EL (cell line): ENCODE measurements around the gene KCTD17.

Source experiments
- DNase-seq: peaks from one replicate; pipeline ENCODE4 v3.0.0-alpha.2; 2016

Gene KCTD17

GRCh38 chr22:37021710-37022482 lies 29.6 kb upstream of the KCTD17 start:
- DNase-seq = peak; percentile 47

- no peak for DNase-seq
Observed at GRCh38 chr22:37022483-37023337, 28.8 kb upstream of the KCTD17 start.

GRCh38 chr22:37023743-37024338 lies 27.7 kb upstream of the KCTD17 start:
- no peak for DNase-seq

GRCh38 chr22:37024339-37025157 lies 27.0 kb upstream of the KCTD17 start:
- no peak for DNase-seq

GRCh38 chr22:37025500-37026070 lies 26.0 kb upstream of the KCTD17 start:
- DNase-seq = no peak

- no peak for DNase-seq
Observed at GRCh38 chr22:37026325-37026724, 25.2 kb upstream of the KCTD17 start.

GRCh38 chr22:37027556-37027955 lies 24.0 kb upstream of the KCTD17 start:
- no peak for DNase-seq

GRCh38 chr22:37028692-37029674 lies 22.6 kb upstream of the KCTD17 start:
- DNase-seq = no peak

GRCh38 chr22:37030560-37031281 lies 20.8 kb upstream of the KCTD17 start:
- DNase-seq = no peak

GRCh38 chr22:37032134-37032534 lies 19.4 kb upstream of the KCTD17 start:
- no peak for DNase-seq

- DNase-seq = peak; percentile 25
Observed at GRCh38 chr22:37032535-37033460, 18.7 kb upstream of the KCTD17 start.

GRCh38 chr22:37033605-37034430 lies 17.7 kb upstream of the KCTD17 start:
- no peak for DNase-seq

- no peak for DNase-seq
Observed at GRCh38 chr22:37036655-37037377, 14.7 kb upstream of the KCTD17 start.

GRCh38 chr22:37037669-37038068 lies 13.9 kb upstream of the KCTD17 start:
- no peak for DNase-seq

- no peak for DNase-seq
Observed at GRCh38 chr22:37039466-37039865, 12.1 kb upstream of the KCTD17 start.

GRCh38 chr22:37043209-37043827 lies 8.2 kb upstream of the KCTD17 start:
- no peak for DNase-seq
